K562 (cell line): ENCODE results near the gene ITGB5. TPM values are rescaled to one million over a fixed set of nuclear protein-coding genes. Genes with fewer than 3 reads are reported as not detected.

ENCODE experiments used
- DACH1 ChIP-seq: fragments of 450-650 bp; IDR thresholded peaks from 2 replicates; pipeline ENCODE4 v1.6.1; 2018; ENCODE audit not compliant: partially characterized antibody
- GATAD2B ChIP-seq: fragments of 450-650 bp; IDR thresholded peaks from 2 replicates; pipeline ENCODE4 v1.6.1; 2017; ENCODE audit warnings: mild to moderate bottlenecking, borderline replicate concordance
- ILF3 ChIP-seq: fragments of 450-650 bp; IDR thresholded peaks from 2 replicates; pipeline ENCODE4 v1.6.1; 2018; ENCODE audit warnings: antibody characterized with exemption, mild to moderate bottlenecking, moderate library complexity, borderline replicate concordance
- L3MBTL2 ChIP-seq: fragments of 450-650 bp; IDR thresholded peaks from 2 replicates; pipeline ENCODE4 v1.6.1; 2016; ENCODE audit warnings: mild to moderate bottlenecking, moderate library complexity
- NFIC ChIP-seq: fragments of 450-650 bp; IDR thresholded peaks from 2 replicates; pipeline ENCODE4 v1.6.1; 2017; ENCODE audit warnings: mild to moderate bottlenecking, inconsistent platforms
- RB1 ChIP-seq: fragments of 450-650 bp; IDR thresholded peaks from 2 replicates; pipeline ENCODE4 v1.6.1; 2017; ENCODE audit warnings: low read depth, mild to moderate bottlenecking
- ZFX ChIP-seq: sonication (generic); formaldehyde crosslinking; IDR thresholded peaks from 2 replicates; pipeline ENCODE4 v1.8.0; 2022; ENCODE audit warnings: mild to moderate bottlenecking, missing genetic modification reagents, moderate library complexity
- polyA plus RNA-seq, 8 experiments: library from polyadenylated mRNA; depleted of rRNA in 4 of 8; stranded (reverse) in 5 of 8; unstranded in 3 of 8; fragments of >200 nt; fragmentation: Nextera tagmentation in 2 of 8; fragmentation: Illumina TruSeq in 1 of 8; extraction: Ambion mirVana in 2 of 8; extraction: Trizol in 1 of 8; gene quantifications; 2 replicates each; pipeline versions ENCODE4 v1.2.1 to v1.2.3, GENCODE V29; 2011 to 2014; ENCODE audit warnings: inconsistent platforms in 1 of 8, missing spikeins in 1 of 8
- total RNA-seq, 7 experiments: library from RNA; depleted of rRNA in 6 of 7; stranded (reverse); fragments of >200 nt in 6 of 7; fragmentation: Illumina TruSeq in 2 of 7; extraction: Trizol in 2 of 7; gene quantifications; 2 replicates each; pipeline versions ENCODE4 v1.2.1 to v1.2.3, GENCODE V29; 2011 to 2021; ENCODE audit warnings: low replicate concordance in 1 of 7
- TF ChIP-seq, protein P1 (sequence below): fragments of 450-650 bp; IDR thresholded peaks from 2 replicates; pipeline ENCODE4 v1.6.1; 2016; ENCODE audit warnings: mild to moderate bottlenecking, moderate library complexity
- TF ChIP-seq, protein P2 (sequence below): fragments of 250-450 bp; sonication (Bioruptor Pico); IDR thresholded peaks from 2 replicates; pipeline ENCODE4 v1.9.0; 2021; ENCODE audit warnings: mild to moderate bottlenecking
- TF ChIP-seq, protein P3 (sequence below): fragments of 450-650 bp; IDR thresholded peaks from 2 replicates; pipeline ENCODE4 v1.6.1; 2017; ENCODE audit warnings: antibody characterized with exemption, mild to moderate bottlenecking
- TF ChIP-seq, protein P4 (sequence below), 2 experiments: fragments of 450-650 bp; IDR thresholded peaks; 2 replicates each; pipeline ENCODE4 v1.6.1; 2016

The ITGB5 gene
- total and polyA plus RNA-seq, 9 of the 15 experiments (the other 6 are each of a cell fraction or from before 2014, with no cell fraction given), result 1.7 to 46.8 (median 9.9) TPM

DNA sequence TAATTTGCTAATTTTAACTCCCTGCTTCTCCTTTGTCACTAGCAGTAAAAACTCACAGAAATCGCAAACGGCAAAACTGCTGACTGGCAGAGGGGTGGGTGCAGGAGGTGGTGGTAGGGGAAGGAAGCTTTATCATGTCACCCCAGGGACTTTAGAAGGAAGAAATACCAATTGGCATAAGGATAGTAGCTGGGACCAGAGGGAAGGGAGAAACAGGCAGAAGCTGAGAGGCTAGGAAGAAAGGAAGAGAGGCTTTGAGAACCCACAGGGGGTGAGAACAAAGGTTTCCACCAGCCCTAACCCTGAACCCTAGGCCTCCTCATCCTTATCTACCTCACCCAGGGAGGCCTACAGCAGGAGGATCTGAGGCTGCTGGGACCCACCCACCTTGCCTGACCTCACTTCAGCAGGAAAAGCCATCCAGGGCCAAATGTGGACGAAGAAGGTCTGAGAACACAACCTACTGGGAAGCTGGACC lies 10.7 kb downstream of the ITGB5 start (continued):
- TF ChIP-seq, protein P1, sequence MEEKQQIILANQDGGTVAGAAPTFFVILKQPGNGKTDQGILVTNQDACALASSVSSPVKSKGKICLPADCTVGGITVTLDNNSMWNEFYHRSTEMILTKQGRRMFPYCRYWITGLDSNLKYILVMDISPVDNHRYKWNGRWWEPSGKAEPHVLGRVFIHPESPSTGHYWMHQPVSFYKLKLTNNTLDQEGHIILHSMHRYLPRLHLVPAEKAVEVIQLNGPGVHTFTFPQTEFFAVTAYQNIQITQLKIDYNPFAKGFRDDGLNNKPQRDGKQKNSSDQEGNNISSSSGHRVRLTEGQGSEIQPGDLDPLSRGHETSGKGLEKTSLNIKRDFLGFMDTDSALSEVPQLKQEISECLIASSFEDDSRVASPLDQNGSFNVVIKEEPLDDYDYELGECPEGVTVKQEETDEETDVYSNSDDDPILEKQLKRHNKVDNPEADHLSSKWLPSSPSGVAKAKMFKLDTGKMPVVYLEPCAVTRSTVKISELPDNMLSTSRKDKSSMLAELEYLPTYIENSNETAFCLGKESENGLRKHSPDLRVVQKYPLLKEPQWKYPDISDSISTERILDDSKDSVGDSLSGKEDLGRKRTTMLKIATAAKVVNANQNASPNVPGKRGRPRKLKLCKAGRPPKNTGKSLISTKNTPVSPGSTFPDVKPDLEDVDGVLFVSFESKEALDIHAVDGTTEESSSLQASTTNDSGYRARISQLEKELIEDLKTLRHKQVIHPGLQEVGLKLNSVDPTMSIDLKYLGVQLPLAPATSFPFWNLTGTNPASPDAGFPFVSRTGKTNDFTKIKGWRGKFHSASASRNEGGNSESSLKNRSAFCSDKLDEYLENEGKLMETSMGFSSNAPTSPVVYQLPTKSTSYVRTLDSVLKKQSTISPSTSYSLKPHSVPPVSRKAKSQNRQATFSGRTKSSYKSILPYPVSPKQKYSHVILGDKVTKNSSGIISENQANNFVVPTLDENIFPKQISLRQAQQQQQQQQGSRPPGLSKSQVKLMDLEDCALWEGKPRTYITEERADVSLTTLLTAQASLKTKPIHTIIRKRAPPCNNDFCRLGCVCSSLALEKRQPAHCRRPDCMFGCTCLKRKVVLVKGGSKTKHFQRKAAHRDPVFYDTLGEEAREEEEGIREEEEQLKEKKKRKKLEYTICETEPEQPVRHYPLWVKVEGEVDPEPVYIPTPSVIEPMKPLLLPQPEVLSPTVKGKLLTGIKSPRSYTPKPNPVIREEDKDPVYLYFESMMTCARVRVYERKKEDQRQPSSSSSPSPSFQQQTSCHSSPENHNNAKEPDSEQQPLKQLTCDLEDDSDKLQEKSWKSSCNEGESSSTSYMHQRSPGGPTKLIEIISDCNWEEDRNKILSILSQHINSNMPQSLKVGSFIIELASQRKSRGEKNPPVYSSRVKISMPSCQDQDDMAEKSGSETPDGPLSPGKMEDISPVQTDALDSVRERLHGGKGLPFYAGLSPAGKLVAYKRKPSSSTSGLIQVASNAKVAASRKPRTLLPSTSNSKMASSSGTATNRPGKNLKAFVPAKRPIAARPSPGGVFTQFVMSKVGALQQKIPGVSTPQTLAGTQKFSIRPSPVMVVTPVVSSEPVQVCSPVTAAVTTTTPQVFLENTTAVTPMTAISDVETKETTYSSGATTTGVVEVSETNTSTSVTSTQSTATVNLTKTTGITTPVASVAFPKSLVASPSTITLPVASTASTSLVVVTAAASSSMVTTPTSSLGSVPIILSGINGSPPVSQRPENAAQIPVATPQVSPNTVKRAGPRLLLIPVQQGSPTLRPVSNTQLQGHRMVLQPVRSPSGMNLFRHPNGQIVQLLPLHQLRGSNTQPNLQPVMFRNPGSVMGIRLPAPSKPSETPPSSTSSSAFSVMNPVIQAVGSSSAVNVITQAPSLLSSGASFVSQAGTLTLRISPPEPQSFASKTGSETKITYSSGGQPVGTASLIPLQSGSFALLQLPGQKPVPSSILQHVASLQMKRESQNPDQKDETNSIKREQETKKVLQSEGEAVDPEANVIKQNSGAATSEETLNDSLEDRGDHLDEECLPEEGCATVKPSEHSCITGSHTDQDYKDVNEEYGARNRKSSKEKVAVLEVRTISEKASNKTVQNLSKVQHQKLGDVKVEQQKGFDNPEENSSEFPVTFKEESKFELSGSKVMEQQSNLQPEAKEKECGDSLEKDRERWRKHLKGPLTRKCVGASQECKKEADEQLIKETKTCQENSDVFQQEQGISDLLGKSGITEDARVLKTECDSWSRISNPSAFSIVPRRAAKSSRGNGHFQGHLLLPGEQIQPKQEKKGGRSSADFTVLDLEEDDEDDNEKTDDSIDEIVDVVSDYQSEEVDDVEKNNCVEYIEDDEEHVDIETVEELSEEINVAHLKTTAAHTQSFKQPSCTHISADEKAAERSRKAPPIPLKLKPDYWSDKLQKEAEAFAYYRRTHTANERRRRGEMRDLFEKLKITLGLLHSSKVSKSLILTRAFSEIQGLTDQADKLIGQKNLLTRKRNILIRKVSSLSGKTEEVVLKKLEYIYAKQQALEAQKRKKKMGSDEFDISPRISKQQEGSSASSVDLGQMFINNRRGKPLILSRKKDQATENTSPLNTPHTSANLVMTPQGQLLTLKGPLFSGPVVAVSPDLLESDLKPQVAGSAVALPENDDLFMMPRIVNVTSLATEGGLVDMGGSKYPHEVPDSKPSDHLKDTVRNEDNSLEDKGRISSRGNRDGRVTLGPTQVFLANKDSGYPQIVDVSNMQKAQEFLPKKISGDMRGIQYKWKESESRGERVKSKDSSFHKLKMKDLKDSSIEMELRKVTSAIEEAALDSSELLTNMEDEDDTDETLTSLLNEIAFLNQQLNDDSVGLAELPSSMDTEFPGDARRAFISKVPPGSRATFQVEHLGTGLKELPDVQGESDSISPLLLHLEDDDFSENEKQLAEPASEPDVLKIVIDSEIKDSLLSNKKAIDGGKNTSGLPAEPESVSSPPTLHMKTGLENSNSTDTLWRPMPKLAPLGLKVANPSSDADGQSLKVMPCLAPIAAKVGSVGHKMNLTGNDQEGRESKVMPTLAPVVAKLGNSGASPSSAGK, result peak; percentile 50; the same call in 1 of the 2 replicates
- TF ChIP-seq, protein P2, sequence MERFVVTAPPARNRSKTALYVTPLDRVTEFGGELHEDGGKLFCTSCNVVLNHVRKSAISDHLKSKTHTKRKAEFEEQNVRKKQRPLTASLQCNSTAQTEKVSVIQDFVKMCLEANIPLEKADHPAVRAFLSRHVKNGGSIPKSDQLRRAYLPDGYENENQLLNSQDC, result no peak
- TF ChIP-seq GATAD2B (no peak), ILF3 (no peak), RB1 (0 out of 2 replicates have a peak, but pooled peaks have one; percentile 44), L3MBTL2 (peak; percentile 37; the same call in 1 of the 2 replicates), DACH1 (no peak), ZFX (CRISPR knock-in tag) (peak; percentile 79), NFIC (peak; percentile 38)
- TF ChIP-seq, protein P3, sequence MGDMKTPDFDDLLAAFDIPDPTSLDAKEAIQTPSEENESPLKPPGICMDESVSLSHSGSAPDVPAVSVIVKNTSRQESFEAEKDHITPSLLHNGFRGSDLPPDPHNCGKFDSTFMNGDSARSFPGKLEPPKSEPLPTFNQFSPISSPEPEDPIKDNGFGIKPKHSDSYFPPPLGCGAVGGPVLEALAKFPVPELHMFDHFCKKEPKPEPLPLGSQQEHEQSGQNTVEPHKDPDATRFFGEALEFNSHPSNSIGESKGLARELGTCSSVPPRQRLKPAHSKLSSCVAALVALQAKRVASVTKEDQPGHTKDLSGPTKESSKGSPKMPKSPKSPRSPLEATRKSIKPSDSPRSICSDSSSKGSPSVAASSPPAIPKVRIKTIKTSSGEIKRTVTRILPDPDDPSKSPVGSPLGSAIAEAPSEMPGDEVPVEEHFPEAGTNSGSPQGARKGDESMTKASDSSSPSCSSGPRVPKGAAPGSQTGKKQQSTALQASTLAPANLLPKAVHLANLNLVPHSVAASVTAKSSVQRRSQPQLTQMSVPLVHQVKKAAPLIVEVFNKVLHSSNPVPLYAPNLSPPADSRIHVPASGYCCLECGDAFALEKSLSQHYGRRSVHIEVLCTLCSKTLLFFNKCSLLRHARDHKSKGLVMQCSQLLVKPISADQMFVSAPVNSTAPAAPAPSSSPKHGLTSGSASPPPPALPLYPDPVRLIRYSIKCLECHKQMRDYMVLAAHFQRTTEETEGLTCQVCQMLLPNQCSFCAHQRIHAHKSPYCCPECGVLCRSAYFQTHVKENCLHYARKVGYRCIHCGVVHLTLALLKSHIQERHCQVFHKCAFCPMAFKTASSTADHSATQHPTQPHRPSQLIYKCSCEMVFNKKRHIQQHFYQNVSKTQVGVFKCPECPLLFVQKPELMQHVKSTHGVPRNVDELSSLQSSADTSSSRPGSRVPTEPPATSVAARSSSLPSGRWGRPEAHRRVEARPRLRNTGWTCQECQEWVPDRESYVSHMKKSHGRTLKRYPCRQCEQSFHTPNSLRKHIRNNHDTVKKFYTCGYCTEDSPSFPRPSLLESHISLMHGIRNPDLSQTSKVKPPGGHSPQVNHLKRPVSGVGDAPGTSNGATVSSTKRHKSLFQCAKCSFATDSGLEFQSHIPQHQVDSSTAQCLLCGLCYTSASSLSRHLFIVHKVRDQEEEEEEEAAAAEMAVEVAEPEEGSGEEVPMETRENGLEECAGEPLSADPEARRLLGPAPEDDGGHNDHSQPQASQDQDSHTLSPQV, result peak; percentile 86
- TF ChIP-seq, protein P4, sequence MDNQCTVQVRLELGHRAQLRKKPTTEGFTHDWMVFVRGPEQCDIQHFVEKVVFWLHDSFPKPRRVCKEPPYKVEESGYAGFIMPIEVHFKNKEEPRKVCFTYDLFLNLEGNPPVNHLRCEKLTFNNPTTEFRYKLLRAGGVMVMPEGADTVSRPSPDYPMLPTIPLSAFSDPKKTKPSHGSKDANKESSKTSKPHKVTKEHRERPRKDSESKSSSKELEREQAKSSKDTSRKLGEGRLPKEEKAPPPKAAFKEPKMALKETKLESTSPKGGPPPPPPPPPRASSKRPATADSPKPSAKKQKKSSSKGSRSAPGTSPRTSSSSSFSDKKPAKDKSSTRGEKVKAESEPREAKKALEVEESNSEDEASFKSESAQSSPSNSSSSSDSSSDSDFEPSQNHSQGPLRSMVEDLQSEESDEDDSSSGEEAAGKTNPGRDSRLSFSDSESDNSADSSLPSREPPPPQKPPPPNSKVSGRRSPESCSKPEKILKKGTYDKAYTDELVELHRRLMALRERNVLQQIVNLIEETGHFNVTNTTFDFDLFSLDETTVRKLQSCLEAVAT (IDR thresholded peaks at IDR 0.05), result 0 out of 4 replicates have a peak, but pooled peaks of 1 of the 2 experiments have one; percentile 6
